AG09319 (cell line): Measurements from ENCODE around the gene ASAP2.

Experiments used
- DNase-seq: peaks from one replicate; pipeline ENCODE4 v3.0.0-alpha.2; 2010; ENCODE audit warnings: low read depth; ENCODE audit errors: extremely low read depth
- TF ChIP-seq, protein P1 (sequence below): IDR thresholded peaks from 2 replicates; pipeline ENCODE4 v1.5.1; 2011; ENCODE audit warnings: low read depth, mild to moderate bottlenecking, inconsistent platforms, low read length, moderate library complexity

ASAP2 gene

DNA sequence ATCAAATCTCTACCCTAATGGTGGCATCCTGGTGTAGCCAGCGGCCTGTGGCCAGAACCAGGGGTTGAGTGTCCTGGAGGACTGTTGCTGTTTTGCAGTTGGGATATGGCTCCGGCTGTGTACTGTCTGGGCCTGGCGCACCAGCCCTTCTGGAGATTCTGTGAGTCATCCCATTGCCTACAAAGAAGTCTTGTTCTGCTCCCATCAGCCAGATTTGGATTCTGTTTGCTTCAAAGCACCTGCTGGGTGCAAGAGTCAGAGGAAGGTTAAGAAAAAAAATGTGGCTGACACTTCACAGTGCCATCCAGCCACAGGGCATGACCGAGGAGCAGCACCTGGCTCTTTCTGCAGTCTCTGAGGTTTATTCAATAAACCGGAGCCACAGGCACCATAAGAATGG is 41.0 kb upstream of the ASAP2 start:
- TF ChIP-seq, protein P1, sequence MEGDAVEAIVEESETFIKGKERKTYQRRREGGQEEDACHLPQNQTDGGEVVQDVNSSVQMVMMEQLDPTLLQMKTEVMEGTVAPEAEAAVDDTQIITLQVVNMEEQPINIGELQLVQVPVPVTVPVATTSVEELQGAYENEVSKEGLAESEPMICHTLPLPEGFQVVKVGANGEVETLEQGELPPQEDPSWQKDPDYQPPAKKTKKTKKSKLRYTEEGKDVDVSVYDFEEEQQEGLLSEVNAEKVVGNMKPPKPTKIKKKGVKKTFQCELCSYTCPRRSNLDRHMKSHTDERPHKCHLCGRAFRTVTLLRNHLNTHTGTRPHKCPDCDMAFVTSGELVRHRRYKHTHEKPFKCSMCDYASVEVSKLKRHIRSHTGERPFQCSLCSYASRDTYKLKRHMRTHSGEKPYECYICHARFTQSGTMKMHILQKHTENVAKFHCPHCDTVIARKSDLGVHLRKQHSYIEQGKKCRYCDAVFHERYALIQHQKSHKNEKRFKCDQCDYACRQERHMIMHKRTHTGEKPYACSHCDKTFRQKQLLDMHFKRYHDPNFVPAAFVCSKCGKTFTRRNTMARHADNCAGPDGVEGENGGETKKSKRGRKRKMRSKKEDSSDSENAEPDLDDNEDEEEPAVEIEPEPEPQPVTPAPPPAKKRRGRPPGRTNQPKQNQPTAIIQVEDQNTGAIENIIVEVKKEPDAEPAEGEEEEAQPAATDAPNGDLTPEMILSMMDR, result no peak
- DNase-seq, result no peak

DNA sequence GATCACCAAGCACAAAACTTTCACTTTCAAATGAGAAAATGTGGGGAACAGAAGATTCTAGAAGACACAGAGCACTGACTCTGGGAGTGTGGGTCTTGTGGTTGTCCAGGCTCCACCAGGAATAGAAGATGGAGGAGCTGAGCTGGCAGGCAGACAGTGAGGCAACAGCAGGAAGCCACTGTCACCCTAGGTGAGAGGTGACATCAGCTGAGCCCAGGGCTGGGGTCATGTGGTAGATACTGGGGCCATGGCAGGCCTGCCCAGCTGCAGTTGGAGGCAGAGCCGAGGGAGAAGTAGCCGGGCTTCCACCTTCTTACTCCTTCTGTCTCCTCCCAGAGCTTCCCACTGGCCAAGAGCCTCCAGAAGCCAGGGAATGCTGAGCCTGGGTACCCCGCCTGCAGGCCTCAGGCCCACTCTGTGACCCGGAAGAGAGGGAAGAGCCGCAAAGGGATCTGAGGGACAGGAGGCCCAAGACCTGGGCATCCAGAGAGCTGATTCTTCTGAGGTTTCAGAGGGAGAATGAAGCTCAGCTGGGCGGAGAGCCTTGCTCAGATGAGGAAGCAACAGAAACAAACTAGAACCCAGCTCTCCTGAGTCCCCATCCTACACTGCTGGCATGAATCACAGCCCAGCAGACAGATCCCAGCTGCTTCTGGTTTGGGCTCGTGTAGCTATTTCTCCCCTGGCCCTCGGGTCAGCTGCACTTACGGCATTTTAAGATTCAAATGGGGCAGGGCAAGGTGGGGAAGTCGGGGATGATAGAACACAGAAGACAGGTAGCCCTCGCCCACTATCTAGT is 39.8 kb upstream of the ASAP2 start:
- TF ChIP-seq, protein P1, result no peak
- no peak for DNase-seq

DNA sequence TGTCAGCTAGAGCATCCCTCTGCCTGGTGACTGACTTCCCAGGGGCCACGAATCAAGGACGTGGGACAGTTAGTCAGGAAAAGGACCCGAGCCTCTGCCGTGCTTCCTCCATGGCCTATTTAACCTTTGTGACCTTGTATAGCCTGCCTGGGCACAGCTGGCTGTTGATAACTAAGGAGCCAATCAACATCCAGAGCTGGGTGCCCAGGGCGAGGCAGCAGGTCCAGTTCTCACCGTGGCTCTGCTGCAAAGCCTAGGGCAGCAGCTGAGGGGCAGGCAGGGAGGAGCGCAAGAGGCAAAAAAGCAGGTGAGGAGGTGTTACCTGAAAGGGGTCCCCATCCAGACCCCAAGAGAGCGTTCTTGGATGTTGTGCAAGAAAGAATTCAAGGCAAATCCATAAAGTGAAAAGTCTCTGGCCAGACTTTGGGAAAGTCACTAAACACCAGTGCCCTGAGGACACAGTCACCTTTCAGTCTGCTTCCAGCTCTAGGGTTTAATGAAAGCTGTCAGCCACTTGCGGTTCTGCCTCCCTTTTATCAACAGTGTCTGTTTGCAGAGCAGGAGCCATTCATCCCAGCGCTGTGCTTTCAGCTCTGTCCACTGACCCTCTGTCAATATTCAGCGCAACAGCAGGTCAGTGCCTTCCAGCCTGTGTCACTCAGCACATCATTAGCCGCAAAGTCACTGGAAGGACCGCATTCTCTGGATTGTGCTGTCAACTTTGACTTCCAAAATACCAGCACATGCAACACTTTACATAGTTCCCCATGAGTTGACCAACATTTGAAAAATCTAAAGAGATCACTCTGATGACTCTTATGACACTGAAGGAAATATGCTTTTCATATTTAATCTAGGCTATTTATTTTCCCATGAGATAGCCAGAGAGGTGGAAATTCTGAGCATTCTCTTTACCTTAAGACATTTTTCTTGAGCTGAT is 38.6 kb upstream of the ASAP2 start:
- DNase-seq, result no peak
- TF ChIP-seq, protein P1, result no peak

DNA sequence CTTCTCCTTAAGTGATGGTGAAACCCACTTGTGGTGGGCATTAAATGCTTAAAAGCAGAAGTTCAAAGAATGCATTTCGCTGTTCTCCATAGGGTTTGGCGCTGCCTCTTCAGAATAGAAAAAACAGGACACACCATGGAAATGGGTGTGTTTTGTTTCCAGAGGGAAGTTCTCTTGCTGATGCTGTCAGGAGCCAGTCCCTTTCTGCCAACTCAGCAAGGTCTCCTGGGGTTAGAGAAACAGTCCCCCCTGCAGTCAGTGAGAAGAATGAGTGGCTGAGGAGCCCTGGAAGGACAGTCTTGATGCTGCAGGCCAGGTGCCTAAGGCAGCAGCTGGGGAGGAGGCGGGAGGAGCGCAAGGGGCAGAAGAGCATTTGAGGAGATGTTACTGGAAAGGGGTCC is 37.8 kb upstream of the ASAP2 start:
- no peak for DNase-seq
- TF ChIP-seq, protein P1, result no peak

DNA sequence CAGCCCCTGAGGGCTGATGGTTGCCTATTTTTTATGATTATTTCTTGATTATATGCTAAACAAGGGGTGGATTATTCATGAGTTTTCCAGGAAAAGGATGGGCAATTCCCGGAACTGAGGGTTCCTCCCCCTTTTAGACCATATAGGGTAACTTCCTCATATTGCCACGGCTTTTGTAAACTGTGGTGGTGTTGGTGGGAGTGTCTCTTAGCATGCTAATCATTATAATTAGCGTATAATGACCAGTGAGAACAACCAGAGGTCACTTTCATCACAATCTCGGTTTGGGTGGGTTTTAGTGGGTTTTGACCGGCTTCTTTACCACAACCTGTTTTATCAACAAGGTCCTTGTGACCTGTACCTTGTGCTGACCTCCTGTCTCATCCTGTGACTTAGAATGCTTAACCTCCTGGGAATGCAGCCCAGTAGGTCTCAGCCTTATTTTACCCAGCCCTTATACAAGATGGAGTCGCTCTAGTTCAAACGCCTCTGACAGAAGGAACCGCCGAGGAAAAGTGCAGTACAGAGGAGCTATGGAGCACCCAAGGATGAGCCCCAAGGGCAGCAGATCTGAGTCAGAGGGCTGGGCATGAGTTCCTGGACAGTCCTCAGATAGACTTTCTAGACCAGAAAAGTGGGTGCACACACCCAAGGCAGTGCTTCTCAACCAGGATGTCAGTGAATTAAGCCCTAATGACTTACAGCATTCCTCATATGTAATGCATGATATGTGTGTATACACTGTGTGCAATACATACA is 37.1 kb upstream of the ASAP2 start:
- no peak for DNase-seq
- TF ChIP-seq, protein P1, result no peak

DNA sequence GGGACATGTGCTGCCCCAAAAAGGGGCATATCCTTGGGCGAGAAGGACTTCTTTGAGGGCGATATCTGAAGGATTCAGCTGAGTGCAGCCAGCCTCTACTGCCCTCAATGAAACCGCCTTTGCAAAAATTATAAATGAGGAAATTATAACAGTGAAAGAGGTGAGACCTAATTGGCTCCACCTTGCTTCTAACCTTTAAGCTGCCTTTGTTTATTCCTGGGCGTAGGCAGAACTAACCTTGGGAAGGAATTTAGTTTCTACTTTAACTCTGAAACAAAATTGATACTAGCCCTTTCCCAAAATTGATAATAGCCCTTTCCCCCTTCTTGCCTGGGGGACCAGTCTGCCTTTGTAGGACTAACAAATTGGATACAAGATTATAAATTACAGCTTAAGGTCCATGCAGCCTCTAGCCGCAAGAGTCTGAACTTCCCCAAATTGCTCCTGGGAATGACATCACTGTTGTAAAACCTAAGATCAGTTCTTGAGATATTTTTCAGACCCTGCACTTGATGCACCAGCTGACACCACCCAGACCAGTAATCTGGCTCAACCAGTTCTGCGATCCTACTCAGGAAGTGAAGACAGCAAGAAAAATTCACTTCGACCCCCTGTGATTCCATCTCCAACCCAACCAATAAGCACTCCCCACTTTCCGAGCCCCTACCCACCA is 36.0 kb upstream of the ASAP2 start:
- DNase-seq, result no peak
- TF ChIP-seq, protein P1, result no peak
